DMS 273 treated with DMSO at 0.1 percent for 48 hours (cell line): ENCODE measurements around the gene ABCD4.
"Not testable (repeated sequence)": the region's sequence is repeated elsewhere in the genome, so short reads cannot be mapped to it uniquely, and the experiment has no call there.

Experiments
- DNase-seq: peaks from one replicate; lab custom pipeline; 2025; lab: John Stamatoyannopoulos, UW

ABCD4 gene

GRCh38 chr14:74302634-74303569 is at the start of gene ABCD4:
Gene ABCD4, minus strand, starts transcription at chr14:74302934. Its CDS starts 22 bp downstream, at chr14:74302912.
- peak; percentile 94 for DNase-seq

GRCh38 chr14:74350928-74351323 is 48.2 kb upstream of the ABCD4 start:
- DNase-seq = no peak

GRCh38 chr14:74350211-74350927 is 47.6 kb upstream of the ABCD4 start:
- DNase-seq = no peak

GRCh38 chr14:74349757-74350156 is 47.0 kb upstream of the ABCD4 start:
- no peak for DNase-seq

- no peak for DNase-seq
Observed at GRCh38 chr14:74348735-74349463, 46.2 kb upstream of the ABCD4 start.

- no peak for DNase-seq
Observed at GRCh38 chr14:74348241-74348734, 45.6 kb upstream of the ABCD4 start, which contains the start of gene VRTN. Gene VRTN, plus strand, starts transcription at chr14:74348471. Its CDS starts 8,313 bp downstream, at chr14:74356784.

GRCh38 chr14:74347795-74348100 is 45.0 kb upstream of the ABCD4 start:
- no peak for DNase-seq

GRCh38 chr14:74347097-74347794 is 44.5 kb upstream of the ABCD4 start:
- DNase-seq = no peak

- DNase-seq = no peak
Observed at GRCh38 chr14:74346341-74346740, 43.6 kb upstream of the ABCD4 start.

GRCh38 chr14:74333909-74334308 is 31.2 kb upstream of the ABCD4 start:
- DNase-seq = no peak

GRCh38 chr14:74329950-74330552 is 27.3 kb upstream of the ABCD4 start:
- not testable (repeated sequence) for DNase-seq

GRCh38 chr14:74326369-74327152 is 23.8 kb upstream of the ABCD4 start:
- no peak for DNase-seq

- no peak for DNase-seq
Observed at GRCh38 chr14:74325446-74325845, 22.7 kb upstream of the ABCD4 start.

GRCh38 chr14:74324931-74325361 is 22.2 kb upstream of the ABCD4 start:
- DNase-seq = peak; percentile 22

- no peak for DNase-seq
Observed at GRCh38 chr14:74314576-74314975, 11.8 kb upstream of the ABCD4 start.

- DNase-seq = no peak
Observed at GRCh38 chr14:74313601-74314000, 10.9 kb upstream of the ABCD4 start.

GRCh38 chr14:74312161-74312560 is 9.4 kb upstream of the ABCD4 start:
- no peak for DNase-seq

- DNase-seq = no peak
Observed at GRCh38 chr14:74309125-74310022, 6.6 kb upstream of the ABCD4 start.

- no peak for DNase-seq
Observed at GRCh38 chr14:74308695-74309094, 6.0 kb upstream of the ABCD4 start.
